Measurements from ENCODE around the gene CDHR4. TPM values are rescaled to one million over a fixed set of nuclear protein-coding genes. Genes with fewer than 3 reads are reported as not detected.

The CDHR4 gene
- total and polyA plus RNA-seq, 11 donors: not detected

GRCh38 chr3:49806850-49807249 lies 7.2 kb upstream of the CDHR4 start:
- 50 to 73% (median 64%) methylated on average over 1 to 2 of the region's 2 CpGs for WGBS, 4 donors
- peaks cover 0 to 42% (median 27%) of the 10 kb centered on the region in 9 donors for H3K36me3 ChIP-seq

GRCh38 chr3:49805897-49806701 lies 6.4 kb upstream of the CDHR4 start:
- intact Hi-C loops (cut with DNase I): loop anchor here in 3 of 10 donors (2.0 to 5.0 kb wide), 2 partner anchors 33 to 121 kb away; partner anchors contain the start of gene MON1A (in 1 of the 3)
- peak in 2 of 4 donors; percentile 9 to 52 for ATAC-seq

More at GRCh38 chr3:49806850-49807249, 7.2 kb upstream of the CDHR4 start:
- Histone ChIP-seq H3K4me1 (peaks cover 23 to 59% (median 50%) of the 10 kb centered on the region in 12 donors), H3K27ac (peak overlapping the region; percentile 80 to 99 (median 98)), H3K27me3 (no peaks in the 10 kb centered on the region), H3K9me3 (no peaks in the 10 kb centered on the region), H3K4me3 (no peak overlapping the region)
- intact Hi-C loops (cut with DNase I): loop anchor here in 1 of 10 donors (5.0 kb wide), 1 partner anchor 120 kb away; the partner anchor contains the start of gene MON1A
- DNase-seq (peak in 1 of 5 donors; percentile 19), ATAC-seq (no peak)
- TF ChIP-seq POLR2A (IDR thresholded peaks at IDR 0.05) (no peak), CTCF (IDR thresholded peaks at IDR 0.05) (no peak)

GRCh38 chr3:49805367-49805782 lies 5.7 kb upstream of the CDHR4 start:
- Histone ChIP-seq H3K36me3 (peaks cover 0 to 27% (median 15%) of the 10 kb centered on the region in 9 donors), H3K4me1 (peaks cover 23 to 56% (median 49%) of the 10 kb centered on the region in 12 donors), H3K4me3 (peak overlapping the region in 9 of 12 donors; percentile 30 to 98 (median 86)), H3K9me3 (no peaks in the 10 kb centered on the region), H3K27ac (peak overlapping the region; percentile 80 to 99 (median 98)), H3K27me3 (no peaks in the 10 kb centered on the region)
- ATAC-seq (peak; percentile 57 to 82 (median 68)), DNase-seq (peak; percentile 87 to 94 (median 92))
- intact Hi-C loops (cut with DNase I): loop anchor here in 3 of 10 donors (2.0 to 5.0 kb wide), 2 partner anchors 33 to 122 kb away; partner anchors contain the start of gene MON1A (in 1 of the 3)
- 0 to 13% (median 8%) methylated on average over 3 of the region's 3 CpGs for WGBS, 4 donors
- no peak for TF ChIP-seq POLR2A (IDR thresholded peaks at IDR 0.05)
- TF ChIP-seq CTCF (IDR thresholded peaks at IDR 0.05): peak in 1 of 12 donors; percentile 7

More at GRCh38 chr3:49805897-49806701, 6.4 kb upstream of the CDHR4 start:
- TF ChIP-seq POLR2A (IDR thresholded peaks at IDR 0.05): no peak
- no peak for TF ChIP-seq CTCF (IDR thresholded peaks at IDR 0.05)
- peak; percentile 41 to 83 (median 68) for DNase-seq
- Histone ChIP-seq H3K4me3 (peak overlapping the region in 8 of 12 donors; percentile 30 to 98 (median 84)), H3K4me1 (peaks cover 23 to 56% (median 49%) of the 10 kb centered on the region in 12 donors), H3K36me3 (peaks cover 0 to 35% (median 22%) of the 10 kb centered on the region in 9 donors), H3K9me3 (no peaks in the 10 kb centered on the region), H3K27me3 (no peaks in the 10 kb centered on the region), H3K27ac (peak overlapping the region; percentile 80 to 99 (median 98))
- WGBS, 4 donors: 15 to 39% (median 31%) methylated on average over 5 to 11 of the region's 11 CpGs

Data from heart left ventricle (tissue), 16 donors.